HG02852 (cell line): ENCODE measurements around the gene KCNN3.

Source experiments
- ATAC-seq: cut with Tn5 transposase; IDR thresholded peaks from one replicate; pipeline ENCODE4 v1.9.1; 2021; ENCODE audit warnings: mild to moderate bottlenecking, moderate library complexity; ENCODE audit not compliant: unreplicated experiment

KCNN3 gene

DNA sequence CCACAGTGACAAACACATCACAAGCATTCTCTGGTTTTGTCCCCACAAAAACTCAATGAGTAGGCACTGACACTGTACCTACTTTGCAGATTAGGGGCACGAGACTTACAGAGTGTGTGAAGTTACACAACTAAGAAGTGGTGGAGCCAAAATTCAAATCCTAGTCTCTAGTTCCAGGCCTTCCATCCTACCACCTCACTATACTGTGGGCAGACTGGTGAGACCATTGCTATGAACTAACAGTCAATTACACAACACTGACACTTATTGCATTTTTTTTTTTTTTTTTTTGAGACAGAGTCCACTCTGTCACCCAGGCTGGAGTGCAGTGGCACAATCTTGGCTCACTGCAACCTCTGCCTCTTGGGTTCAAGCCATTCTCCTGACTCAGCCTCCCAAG is 71.4 kb downstream of the KCNN3 start:
- no peak for ATAC-seq

DNA sequence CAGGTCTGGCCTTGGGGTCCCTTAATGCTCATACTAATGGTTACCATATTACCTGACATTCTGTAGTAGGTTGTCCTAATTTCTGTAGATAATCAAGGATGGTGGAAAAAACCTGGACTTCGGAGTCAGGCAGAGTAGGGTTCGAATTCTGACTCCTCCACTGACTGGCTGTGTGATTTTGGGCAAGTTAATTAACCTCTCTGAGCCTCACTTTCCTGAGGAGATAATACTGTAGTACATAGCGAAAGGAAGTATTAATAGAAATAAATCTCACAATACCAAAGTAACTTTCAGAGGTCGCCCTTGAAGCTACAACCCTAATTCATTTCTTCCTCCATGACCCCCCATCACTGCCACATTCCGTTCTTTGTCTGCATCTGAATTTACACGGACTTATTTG is 72.9 kb downstream of the KCNN3 start:
- ATAC-seq: no peak

DNA sequence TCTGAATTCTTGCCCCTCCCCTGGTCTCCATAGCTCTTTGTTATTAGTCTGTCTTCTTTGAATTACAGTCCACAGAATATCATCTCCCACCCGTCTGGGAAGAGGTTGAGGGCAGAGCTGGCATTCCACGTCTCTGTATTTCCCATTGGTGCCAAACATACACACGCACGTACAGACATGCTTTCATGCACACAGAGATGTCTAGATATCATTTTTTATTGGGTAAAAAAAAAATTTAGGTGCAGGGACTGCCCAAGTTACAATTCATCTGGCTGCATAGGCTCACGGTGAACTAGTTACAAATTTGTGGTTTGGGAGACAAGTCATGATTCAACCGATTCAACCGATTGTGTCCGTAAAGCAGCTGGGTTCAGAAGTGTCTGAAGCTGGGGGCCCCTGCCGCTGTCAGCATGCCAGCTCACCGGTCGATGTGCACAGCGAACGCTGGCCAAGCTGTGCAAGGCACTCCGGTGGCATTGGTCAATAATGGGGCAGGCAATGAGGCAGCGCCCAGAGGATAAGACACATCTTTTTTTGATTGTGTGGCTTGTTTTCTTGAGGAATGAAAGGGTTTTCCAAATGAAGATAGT is 73.7 kb downstream of the KCNN3 start:
- no peak for ATAC-seq

DNA sequence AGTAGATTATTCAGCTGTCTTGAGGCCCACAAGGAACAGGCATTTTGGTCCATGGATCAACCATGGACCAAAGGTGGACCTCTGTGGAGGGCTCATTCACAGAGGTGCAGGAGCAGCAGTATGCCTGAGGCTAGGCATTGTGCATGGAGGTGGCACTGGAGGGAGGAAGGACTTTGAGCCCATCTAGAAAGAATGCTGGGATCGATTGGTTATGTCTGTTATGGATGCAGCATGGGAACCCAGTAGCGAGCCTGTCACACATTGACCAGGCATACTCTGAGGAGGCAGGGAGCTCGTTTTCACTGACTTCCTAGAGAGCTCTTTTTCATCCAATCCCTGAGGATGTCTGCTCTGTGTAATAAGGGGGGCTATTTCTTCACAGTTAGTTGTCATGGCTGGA is 75.5 kb downstream of the KCNN3 start:
- no peak for ATAC-seq

DNA sequence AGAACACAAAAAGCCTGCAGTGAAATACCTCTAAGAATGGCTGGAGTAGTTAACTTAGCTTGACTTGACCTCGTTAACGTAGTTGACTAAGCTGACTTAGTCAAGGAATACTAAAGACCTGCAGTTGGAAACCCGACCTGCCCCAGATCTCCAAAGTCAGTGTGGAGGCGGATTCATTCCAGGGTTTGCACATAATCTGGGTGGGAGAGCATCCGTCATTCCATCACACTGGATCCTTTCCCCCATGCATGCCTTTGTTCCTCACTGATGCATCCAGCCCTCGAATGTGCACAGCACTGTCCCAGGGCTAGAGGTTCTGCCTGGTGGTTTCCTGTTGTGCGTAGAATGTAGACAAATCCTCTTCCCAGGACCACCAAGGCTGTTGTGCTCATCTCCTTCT is 76.4 kb downstream of the KCNN3 start:
- ATAC-seq: no peak

DNA sequence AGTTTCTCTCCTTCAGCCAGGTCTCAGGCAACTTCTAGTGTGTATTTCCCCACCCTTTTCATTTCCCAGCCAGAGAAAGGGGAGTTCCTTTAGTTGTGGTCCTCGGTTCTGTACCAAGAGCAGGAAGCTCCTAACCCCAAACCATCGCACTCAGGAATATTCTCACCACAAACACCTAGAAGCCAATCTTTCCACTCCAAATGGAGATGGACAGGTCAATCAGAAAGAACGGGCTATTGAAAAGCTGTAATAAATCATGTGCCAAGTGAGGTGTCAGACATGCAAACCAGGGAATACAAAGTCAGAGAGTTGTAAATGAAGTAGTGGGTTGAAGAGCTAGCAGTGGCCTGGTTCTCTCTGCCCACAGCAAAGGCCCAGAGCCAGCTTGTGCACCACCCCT is 77.2 kb downstream of the KCNN3 start:
- ATAC-seq: no peak

DNA sequence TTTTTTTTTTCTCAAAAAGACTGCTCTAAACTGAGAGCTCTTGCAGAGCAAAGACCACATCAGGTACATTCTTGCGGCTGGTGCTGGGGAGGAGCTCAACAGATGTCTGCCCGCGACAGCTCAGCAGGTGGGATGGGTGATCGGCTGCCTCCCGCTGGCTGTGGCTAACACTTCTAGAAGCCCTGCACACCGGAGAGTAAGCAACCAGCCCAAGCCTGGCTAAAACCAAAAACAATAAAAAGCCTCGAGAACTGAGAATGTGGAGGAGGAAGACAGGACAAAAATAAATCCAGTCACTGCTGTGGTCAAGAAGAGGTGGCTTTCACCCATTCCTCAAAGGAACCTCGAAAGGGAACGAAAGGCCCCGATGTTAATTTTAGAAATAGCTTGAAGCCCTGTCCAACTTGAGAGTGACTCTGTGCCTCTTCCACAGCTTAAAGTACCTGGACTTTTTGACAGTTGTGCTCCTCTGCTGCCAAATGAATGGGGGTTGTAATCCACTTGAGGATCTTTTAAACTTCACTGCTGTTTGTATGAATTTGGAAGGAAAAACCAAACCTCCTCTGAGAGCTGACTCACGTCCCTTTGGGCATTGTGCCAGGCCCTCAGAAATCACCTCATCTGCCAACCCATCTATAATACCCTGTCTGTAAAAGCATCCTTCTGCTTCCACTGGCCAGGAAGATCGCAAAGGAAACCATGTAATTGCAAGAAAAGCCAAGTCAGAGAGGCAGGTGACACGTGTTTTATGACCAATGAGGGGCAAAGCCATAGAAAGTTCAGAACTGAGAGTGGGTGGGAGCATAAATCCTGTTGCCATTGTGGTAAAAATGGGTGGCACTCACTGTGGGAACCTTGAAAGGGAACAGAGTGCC is 78.6 kb downstream of the KCNN3 start:
- ATAC-seq: peak; percentile 95

DNA sequence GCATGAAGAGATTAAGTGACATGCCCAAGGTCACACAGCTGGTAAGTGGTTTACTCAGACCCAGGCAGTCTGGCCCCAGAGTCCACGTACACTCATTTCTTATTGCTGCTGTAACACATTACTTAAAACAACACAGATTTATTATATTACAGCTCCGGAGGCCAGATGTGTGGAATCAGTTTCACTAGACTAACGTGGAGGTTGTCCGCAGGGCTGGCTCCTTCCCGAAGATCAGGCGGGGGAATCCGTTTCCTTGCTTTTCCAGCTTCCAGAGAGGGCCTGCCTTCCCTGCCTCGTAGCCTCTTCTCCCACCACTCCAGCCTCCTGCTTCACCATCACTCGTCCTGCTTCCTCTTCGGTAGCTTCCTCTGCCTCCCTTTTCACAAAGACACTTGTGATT is 81.2 kb downstream of the KCNN3 start:
- no peak for ATAC-seq

DNA sequence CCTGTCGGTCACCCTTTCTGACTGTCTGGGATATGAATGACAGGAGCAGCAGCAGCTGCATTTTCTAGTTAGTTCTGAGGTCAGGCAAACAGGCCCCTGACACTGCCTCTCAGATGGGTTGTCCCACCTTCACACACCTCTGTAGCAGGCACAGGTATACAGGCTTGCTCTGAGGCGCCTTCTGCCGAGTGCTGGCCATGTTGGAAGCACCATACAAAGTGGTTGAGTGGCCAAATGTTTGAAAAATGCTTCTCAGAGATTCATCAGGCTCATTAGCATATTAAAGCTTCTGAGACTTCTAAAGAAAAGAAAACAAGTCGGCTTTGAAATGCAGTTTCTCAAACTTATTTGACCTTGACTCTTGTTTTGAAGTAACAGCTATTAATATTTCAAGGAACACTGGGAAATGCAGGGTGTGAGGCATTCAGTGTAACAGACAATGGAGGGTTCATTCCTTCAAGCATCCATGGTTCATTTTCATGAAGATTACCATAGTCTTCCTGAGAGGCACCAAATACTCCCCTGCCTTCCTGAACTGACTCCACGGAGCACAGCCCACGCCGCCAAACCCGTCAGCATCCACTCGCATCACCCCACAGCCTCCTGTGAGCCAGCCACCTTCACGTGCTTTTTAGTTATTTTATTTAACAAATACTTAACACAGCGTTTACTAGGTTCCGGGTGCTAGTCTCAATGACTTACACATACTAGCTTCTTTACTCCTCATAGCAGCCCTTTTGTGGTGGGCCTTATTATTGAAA is 81.8 kb downstream of the KCNN3 start:
- ATAC-seq: no peak

DNA sequence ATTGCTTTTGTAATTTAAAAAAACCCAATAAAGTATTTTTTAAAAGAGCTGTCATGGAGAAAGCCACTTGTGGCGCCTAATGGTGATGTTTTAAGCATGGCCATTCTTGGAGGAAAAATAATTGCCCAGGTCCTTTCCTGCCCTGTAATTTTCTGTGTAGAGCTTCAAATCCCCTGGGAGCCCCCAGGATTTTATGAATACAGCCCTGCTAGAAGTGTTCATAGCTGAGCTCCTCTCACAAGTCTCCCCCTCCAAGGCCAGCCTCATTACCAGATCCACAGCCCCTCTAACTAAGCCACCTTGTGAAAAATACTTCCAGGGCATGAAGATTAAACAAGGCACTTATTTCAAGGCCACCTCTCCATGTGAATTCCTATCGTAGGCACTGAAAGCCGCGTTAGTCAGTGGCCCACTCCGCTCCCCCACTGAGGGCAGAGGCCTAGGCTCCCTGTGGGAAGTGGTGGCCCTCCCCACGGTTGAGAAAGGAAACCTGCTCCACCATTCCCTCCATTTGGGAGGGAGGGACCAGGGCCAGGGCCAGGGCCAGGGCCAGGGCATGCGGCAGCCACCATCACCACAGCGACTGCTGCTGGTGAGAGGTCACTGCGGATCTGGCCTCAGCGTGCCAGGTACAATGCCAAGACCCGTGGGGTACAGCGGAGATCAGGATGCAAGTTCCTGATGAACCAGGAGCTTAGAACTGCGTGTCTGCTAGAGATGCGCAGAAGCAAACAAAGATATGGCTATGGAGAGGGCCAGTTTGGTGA is 83.1 kb downstream of the KCNN3 start:
- no peak for ATAC-seq

DNA sequence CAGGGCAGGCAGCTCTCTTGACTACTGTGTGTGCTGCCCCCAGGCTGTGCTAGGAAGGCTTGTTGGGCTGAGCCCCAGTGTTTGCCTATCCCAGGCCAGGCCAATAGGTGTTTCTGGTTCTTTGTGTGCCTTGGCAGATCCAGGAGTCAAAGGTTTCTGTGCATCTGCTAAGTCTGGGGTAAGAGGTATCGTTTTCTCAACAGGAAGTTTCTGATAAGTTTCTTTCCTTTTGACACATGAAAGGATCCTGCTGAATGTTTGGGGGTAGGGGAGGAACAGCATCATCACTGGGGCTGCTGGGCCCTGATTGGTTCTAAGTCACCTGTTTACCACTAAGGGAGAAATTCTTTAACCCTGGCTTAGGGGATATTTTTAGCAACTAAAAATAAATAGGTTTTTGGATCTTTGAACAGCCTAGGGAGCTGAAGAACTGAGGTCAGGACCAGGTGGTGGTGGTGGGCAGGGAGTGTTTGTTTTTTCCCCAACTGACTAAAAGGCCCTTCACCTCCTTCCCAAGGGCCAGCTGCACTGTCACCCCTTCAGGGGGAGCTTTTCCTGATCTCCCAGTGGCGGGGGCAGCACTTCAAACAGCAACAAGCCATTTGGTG is 85.1 kb downstream of the KCNN3 start:
- ATAC-seq: peak; percentile 88

DNA sequence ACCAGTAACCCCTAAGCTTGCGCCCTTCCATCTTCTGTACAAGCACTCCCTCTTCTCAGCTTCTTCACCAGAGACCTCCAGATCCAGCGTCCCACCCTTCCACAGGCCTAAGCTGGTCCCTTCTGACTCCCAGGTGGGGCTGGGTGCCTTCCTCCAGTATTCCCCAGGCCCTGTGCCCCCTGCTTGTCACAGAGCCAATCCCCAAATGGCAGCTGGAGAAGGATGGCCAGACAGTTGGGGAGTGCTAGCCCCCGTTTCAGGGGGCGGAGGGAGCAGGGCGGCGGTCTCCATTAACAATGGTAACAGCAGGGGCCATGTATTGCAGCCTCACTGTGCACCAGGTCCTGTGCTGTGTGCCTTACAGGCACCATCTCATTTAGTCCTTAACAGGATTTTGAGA is 85.7 kb downstream of the KCNN3 start:
- no peak for ATAC-seq

DNA sequence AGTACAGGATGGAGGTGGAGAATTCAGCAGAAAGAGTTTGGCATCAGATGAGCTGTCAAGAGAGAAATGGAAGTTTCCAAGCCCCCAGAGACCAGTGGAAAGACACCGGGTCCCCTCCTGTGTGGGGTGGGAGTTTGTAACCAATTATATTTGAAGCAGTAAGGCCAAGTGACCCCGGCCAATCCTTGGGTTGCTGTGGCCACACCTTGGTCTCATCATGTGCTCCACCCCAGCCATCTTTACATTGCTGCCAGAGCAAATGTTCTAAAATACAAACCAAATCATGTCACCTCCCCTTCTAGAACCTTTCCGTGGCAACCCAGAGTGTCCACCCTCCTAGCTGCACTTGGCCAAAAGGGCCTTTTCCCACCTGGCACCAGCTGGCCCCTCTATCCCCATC is 86.1 kb downstream of the KCNN3 start:
- ATAC-seq: no peak

DNA sequence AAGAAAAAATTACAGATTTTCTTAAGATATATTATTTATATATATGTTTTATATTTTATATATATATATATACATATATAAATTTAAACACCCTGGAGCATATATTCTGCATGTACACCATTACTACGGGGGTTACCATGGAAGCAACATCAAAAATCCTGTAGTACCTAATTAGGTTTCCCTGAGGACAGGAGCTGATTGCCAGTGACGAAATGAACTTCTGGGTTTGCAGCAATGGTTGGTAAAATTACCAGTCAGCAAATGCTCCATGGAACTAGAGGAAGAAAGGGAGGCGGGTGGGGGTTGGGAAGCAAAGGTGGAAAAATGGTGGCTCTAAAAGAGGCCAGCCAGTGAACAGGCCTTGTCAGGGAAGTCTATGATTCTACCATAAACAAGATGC is 89.5 kb downstream of the KCNN3 start:
- no peak for ATAC-seq

DNA sequence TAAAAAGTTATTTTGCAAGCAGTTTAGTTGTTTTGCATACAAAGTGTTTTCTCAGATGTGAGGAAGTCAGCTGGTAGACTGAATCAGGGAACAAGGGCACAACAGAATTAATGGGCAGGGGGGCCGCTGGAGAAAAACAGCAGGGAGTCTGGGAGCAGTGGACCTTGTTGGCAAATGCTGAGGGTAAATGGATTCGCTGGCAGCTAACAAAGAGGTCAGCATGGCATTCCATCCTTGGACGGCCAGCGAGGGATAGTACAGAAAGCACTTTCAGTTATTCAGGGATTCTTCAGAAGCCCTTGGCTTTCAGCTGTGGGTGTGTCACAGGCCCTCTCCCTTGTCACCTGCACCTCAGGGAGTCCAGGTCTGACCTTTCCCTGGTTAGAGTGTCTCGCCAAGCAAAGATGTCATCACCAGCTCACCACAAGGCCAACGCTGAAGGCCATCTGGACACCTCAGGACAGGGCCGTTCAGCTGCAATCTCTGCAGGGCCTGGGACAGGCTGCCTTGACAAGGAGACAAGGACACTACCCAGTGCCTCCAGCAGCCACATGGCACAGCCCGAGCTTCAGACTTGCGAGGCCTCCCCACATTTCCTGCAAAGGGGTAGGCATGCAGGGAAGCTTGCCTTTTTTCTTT is 90.4 kb downstream of the KCNN3 start:
- no peak for ATAC-seq

DNA sequence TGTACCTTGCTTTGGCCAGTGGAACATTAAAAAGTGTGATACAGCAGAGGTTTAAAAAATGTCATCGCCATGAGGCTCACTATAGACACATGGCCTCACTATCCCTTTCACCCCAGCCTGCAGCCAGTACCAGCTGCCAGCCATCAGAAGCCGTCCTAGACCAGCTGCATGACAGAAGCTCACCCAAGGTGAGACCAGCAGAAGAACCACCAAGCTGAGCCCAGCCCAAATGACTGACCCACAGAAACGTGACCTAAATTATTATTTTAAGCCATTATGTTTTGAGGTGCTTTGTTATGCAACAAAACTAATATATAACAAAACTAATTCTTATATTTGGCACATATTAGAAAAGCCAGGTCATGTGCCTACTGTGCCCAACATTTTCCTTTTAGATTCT is 91.1 kb downstream of the KCNN3 start:
- no peak for ATAC-seq

DNA sequence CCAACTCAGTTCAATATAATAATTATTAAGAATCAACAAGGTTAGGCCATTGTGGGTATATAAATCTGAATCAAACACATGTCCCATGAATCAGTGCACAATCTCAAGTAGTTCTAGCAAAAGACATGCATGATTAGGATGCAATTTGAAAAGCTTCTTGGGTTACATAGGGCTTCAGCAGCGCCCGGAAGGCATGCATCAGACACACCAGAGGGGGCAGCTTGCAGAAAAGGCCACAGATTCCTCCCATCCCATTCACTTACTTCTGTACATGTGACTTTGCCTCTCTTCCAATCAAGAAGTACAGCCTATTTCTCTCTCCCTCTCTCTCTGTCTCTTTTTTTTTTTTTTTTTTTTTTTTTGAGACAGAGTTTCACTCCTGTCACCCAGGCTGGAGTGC is 91.8 kb downstream of the KCNN3 start:
- no peak for ATAC-seq

DNA sequence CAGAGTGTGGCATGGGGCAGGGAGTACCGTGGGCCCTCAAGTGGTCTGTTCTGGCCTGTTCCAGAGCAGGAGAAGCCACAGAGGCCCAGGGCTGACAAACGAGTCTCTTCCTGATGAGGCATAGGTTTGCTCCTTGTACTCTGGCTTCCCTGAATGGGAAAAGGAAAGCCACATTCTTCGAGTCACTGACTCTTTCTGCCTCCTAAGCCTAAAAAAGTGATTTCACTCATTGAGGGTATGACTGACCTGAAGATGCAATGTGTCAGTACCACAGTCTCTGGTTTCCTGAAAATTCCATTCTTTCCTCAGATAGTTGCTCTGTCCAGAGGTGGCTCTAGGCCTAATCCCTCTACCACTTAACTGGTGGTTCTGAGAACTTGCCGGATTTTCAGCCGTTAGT is 92.3 kb downstream of the KCNN3 start:
- no peak for ATAC-seq

DNA sequence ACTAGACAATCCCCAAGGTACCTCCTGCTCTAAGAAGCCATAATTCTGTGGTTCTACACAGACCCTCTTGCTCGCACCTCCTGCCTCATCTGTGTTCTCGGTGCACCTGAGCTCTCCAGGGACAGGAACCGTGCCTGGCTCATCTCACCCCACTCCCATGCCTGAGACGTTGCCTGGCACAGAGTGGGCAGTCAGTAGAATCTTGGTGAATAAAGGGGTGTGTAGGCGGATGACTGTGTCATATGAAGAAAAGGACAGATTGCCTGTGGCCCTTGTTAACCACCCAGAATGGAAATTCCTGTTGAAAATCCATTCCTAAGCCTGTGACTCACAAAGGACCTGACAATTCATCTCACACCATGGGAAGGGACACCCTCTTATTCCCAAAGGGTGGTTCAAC is 92.9 kb downstream of the KCNN3 start:
- no peak for ATAC-seq
